Measurements from ENCODE around the gene ABHD15. TPM values are rescaled to one million over a fixed set of nuclear protein-coding genes. Genes with fewer than 3 reads are reported as not detected.
A peak's percentile ranks its signal among the peaks of the same experiment; 100 is the strongest.

The ABHD15 gene
- total RNA-seq, 1 experiment from 2014 or later = 12.9 TPM

DNA sequence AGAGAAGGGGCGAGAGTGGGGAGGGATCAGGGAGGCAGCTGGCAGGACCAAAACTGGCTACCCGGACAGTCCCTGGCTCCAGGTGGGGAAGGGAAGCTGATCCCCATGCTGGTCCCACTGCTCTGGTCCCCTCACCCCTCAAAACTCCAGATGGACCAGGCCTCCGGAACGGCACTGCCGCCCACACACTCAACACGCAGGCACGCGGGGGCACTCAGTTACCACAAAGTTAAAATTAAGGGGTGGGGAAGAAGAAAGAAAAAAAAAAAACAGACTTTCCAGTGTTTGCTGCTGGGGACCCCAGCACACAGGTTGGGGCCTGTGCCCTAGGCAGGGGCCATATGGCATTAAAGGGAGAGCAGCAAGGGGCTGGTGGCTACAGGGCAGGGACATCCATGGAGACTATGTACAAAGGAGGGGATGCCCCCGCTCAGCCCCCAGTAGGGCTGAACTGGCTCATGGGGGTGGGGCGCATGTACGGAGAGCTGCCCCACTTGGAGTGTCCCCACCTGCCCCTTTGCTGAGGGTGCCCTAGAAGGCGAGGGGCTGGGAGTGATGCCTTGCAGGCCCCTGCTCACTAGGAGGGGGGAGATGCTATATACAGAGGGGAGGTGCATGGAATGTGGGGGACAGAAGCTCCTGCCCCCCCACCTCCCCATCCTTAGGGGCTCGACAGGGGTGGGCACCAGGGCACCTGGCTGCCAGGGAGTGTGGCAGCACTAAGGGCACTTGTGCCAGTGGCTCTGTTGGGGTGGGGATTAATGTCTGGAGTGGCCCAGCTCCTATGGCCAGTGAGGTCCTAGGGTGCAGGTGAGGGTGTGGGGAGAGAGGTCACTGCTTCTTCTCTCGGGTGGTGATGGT lies 7.3 kb upstream of the ABHD15 start:
- BruUV-seq (replicated peaks) = TSS peak; percentile 28
- TF ChIP-seq EZH2 (IDR thresholded peaks at IDR 0.05; ENCODE audit: low read depth) = no peak
- TF ChIP-seq, protein P1, sequence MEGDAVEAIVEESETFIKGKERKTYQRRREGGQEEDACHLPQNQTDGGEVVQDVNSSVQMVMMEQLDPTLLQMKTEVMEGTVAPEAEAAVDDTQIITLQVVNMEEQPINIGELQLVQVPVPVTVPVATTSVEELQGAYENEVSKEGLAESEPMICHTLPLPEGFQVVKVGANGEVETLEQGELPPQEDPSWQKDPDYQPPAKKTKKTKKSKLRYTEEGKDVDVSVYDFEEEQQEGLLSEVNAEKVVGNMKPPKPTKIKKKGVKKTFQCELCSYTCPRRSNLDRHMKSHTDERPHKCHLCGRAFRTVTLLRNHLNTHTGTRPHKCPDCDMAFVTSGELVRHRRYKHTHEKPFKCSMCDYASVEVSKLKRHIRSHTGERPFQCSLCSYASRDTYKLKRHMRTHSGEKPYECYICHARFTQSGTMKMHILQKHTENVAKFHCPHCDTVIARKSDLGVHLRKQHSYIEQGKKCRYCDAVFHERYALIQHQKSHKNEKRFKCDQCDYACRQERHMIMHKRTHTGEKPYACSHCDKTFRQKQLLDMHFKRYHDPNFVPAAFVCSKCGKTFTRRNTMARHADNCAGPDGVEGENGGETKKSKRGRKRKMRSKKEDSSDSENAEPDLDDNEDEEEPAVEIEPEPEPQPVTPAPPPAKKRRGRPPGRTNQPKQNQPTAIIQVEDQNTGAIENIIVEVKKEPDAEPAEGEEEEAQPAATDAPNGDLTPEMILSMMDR (conservative IDR thresholded peaks at IDR 0.05) = no peak

DNA sequence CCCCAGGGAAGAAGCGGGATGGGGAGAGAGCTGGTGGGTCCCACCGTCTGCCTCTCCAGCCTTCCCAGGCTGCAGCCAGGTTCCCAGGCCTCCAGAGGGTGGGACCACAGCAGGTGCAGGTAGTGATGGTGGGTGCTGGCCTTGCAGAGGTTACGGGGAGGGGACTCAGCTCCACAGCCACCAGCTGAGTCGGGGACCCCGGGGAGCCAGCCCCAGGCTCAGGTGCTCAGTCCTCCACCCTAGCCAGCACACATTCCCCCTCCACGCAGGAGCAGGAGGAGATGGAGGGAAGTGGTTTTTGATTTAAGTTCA lies 6.7 kb upstream of the ABHD15 start:
- Histone ChIP-seq H3K79me2 (ENCODE audit: low read depth) (no peaks in the 10 kb centered on the region), H3K36me3 (ENCODE audit: low read depth) (no peaks in the 10 kb centered on the region), H3K27ac (no peak overlapping the region), H3K27me3 (ENCODE audit: insufficient read depth, low read depth) (no peaks in the 10 kb centered on the region), H3K9me2 (ENCODE audit: insufficient read depth) (no peaks in the 10 kb centered on the region), H3K4me1 (replicated peaks; ENCODE audit: insufficient read depth) (peaks cover 9% of the 10 kb centered on the region), H3K4me2 (no peak overlapping the region), H3K4me3 (no peak overlapping the region), H3K9me3 (ENCODE audit: insufficient read depth, low read depth) (no peaks in the 10 kb centered on the region), H2AFZ (no peak overlapping the region), H4K20me1 (ENCODE audit: insufficient read depth) (no peaks in the 10 kb centered on the region), H3F3A (ENCODE audit: insufficient read depth, low read depth) (peaks cover 11% of the 10 kb centered on the region; the same call in 1 of the 2 replicates)
- TF ChIP-seq EZH2 (IDR thresholded peaks at IDR 0.05; ENCODE audit: low read depth) = no peak
- TF ChIP-seq, protein P1 (conservative IDR thresholded peaks at IDR 0.05) = no peak
- intact Hi-C loops (cut with micrococcal nuclease; ENCODE audit: unreplicated experiment) = no loop called here
- DNase-seq = no peak
- ChIA-PET CTCF (interaction anchor here (0.6 kb wide), 1 partner anchor 457 kb away, joined by 3 read pairs; no protein-coding TSS in a partner anchor), POLR2A (ENCODE audit: unreplicated experiment) (no interaction called here)
- no TSS peak for BruUV-seq (replicated peaks)

More for the DNA sequence above, 7.3 kb upstream of the ABHD15 start:
- Histone ChIP-seq H3K4me3 (no peak overlapping the region), H3K27me3 (ENCODE audit: insufficient read depth, low read depth) (no peaks in the 10 kb centered on the region), H3K9me2 (ENCODE audit: insufficient read depth) (no peaks in the 10 kb centered on the region), H3F3A (ENCODE audit: insufficient read depth, low read depth) (peaks cover 9% of the 10 kb centered on the region; the same call in 1 of the 2 replicates), H3K36me3 (ENCODE audit: low read depth) (no peaks in the 10 kb centered on the region), H3K4me2 (no peak overlapping the region), H2AFZ (no peak overlapping the region), H3K79me2 (ENCODE audit: low read depth) (no peaks in the 10 kb centered on the region), H3K4me1 (replicated peaks; ENCODE audit: insufficient read depth) (peaks cover 8% of the 10 kb centered on the region), H3K27ac (no peak overlapping the region), H4K20me1 (ENCODE audit: insufficient read depth) (no peaks in the 10 kb centered on the region), H3K9me3 (ENCODE audit: insufficient read depth, low read depth) (no peaks in the 10 kb centered on the region)
- ChIA-PET POLR2A (ENCODE audit: unreplicated experiment) (interaction anchor here (0.6 kb wide), 1 partner anchor 368 kb away, joined by 3 read pairs; no protein-coding TSS in a partner anchor), CTCF (interaction anchor here (0.5 to 0.7 kb wide), 3 partner anchors 18 to 458 kb away, joined by 3 to 6 read pairs (median 3); no protein-coding TSS in a partner anchor)
- no peak for DNase-seq
- intact Hi-C loops (cut with micrococcal nuclease; ENCODE audit: unreplicated experiment) = no loop called here

DNA sequence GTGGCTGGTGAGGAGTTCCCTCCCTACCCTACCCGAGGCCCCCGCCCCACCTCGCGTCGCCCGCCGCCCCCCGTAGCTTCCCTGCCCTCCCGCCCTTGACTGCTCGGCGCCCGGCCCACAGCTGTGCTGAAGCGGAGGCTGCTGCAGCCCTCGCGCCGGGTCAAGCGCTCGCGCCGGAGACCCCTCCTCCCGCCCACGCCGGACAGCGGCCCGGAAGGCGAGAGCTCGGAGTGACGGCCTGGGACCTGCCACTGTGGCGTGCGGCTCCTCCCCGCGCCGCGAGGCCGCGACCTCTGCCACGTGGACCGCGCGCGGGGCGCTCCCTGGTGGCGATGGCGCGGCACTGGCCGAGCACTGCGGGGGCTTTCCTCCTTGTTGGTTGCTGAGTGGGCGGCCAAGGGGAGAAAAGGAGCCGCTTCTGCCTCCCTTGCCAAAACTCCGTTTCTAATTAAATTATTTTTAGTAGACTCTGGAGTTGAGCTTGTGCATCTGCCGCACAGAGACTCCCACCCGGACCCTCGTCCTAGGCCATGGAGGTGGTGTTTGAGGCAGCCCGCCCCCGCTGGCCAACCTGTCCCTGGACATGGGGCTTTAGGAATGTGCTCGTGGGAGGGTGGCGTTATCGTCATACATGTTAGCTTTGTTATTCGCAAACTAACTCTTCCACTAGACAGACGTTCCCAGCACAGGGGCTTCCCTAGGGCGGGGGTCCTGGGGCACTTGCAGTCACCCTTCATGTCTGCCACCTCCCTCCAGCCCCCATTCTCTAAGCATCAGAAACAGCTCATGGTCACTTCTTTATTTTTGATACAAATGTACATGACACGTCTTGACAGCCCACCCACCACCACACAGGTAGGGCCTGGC lies 6.1 kb upstream of the ABHD15 start:
- Histone ChIP-seq H3K79me2 (ENCODE audit: low read depth) (no peaks in the 10 kb centered on the region), H3K4me3 (no peak overlapping the region), H3K27me3 (ENCODE audit: insufficient read depth, low read depth) (no peaks in the 10 kb centered on the region), H3K27ac (no peak overlapping the region), H3K9me2 (ENCODE audit: insufficient read depth) (no peaks in the 10 kb centered on the region), H2AFZ (no peak overlapping the region), H4K20me1 (ENCODE audit: insufficient read depth) (no peaks in the 10 kb centered on the region), H3K9me3 (ENCODE audit: insufficient read depth, low read depth) (no peaks in the 10 kb centered on the region), H3K4me2 (no peak overlapping the region), H3F3A (ENCODE audit: insufficient read depth, low read depth) (peaks cover 14% of the 10 kb centered on the region; the same call in 1 of the 2 replicates), H3K36me3 (ENCODE audit: low read depth) (no peaks in the 10 kb centered on the region), H3K4me1 (replicated peaks; ENCODE audit: insufficient read depth) (peaks cover 9% of the 10 kb centered on the region)
- intact Hi-C loops (cut with micrococcal nuclease; ENCODE audit: unreplicated experiment) = no loop called here
- TF ChIP-seq, protein P1 (conservative IDR thresholded peaks at IDR 0.05) = no peak
- no peak for TF ChIP-seq EZH2 (IDR thresholded peaks at IDR 0.05; ENCODE audit: low read depth)
- POLR2A ChIA-PET (ENCODE audit: unreplicated experiment) = interaction anchor here (0.6 kb wide), 1 partner anchor 772 kb away, joined by 3 read pairs; no protein-coding TSS in a partner anchor
- CTCF ChIA-PET = interaction anchor here (0.5 to 0.6 kb wide), 3 partner anchors 17 to 457 kb away, joined by 3 to 11 read pairs (median 3); no protein-coding TSS in a partner anchor
- no TSS peak for BruUV-seq (replicated peaks)
- DNase-seq = peak in 1 of 2 experiments; percentile 17

All from PC-9 (cell line).